SK-N-SH treated with all-trans-retinoic acid at 6 μM for 48 hours (cell line): ENCODE results near the gene ZNF76.

ENCODE experiments used
- ARNTL ChIP-seq: fragments of 450-650 bp; formaldehyde crosslinking; IDR thresholded peaks from 2 replicates; pipeline ENCODE4 v1.5.0; 2020; ENCODE audit warnings: low read depth, mild to moderate bottlenecking, moderate library complexity, borderline replicate concordance
- CSDC2 ChIP-seq: fragments of 250-450 bp; sonication (Bioruptor Pico); IDR thresholded peaks from 2 replicates; pipeline ENCODE4 v1.5.0; 2020; ENCODE audit warnings: mild to moderate bottlenecking, moderate library complexity
- GLIS3 ChIP-seq: fragments of 250-450 bp; sonication (Bioruptor Pico); IDR thresholded peaks from 2 replicates; pipeline ENCODE4 v1.5.0; 2020; ENCODE audit warnings: mild to moderate bottlenecking, moderate library complexity
- ISL1 ChIP-seq: fragments of 250-450 bp; sonication (Bioruptor Pico); IDR thresholded peaks from 2 replicates; pipeline ENCODE4 v2.1.2; 2022; ENCODE audit warnings: mild to moderate bottlenecking, moderate library complexity
- RARB ChIP-seq: fragments of 250-450 bp; sonication (Bioruptor Pico); IDR thresholded peaks from 2 replicates; pipeline ENCODE4 v1.8.0; 2021; ENCODE audit warnings: mild to moderate bottlenecking, moderate library complexity
- ZC3H10 ChIP-seq: fragments of 250-450 bp; sonication (Bioruptor Pico); IDR thresholded peaks from 2 replicates; pipeline ENCODE4 v1.5.1; 2021; ENCODE audit warnings: mild to moderate bottlenecking, moderate library complexity
- ZFP30 ChIP-seq: fragments of 450-650 bp; formaldehyde crosslinking; IDR thresholded peaks from 2 replicates; pipeline ENCODE4 v1.5.0; 2022; ENCODE audit warnings: mild to moderate bottlenecking, moderate library complexity
- ZNF565 ChIP-seq: fragments of 450-650 bp; formaldehyde crosslinking; conservative IDR thresholded peaks from 2 replicates; pipeline ENCODE4 v1.5.0; 2020; ENCODE audit warnings: low read depth, mild to moderate bottlenecking, moderate library complexity
- ZNF70 ChIP-seq: fragments of 450-650 bp; formaldehyde crosslinking; IDR thresholded peaks from 2 replicates; pipeline ENCODE4 v1.5.0; 2020; ENCODE audit warnings: mild to moderate bottlenecking, moderate library complexity
- TF ChIP-seq, protein P1 (sequence below): fragments of 250-450 bp; sonication (Bioruptor Pico); IDR thresholded peaks from 2 replicates; pipeline ENCODE4 v1.8.0; 2021; ENCODE audit warnings: low read depth, mild to moderate bottlenecking, moderate library complexity, borderline replicate concordance
- TF ChIP-seq, protein P2 (sequence below): fragments of 250-450 bp; sonication (Bioruptor Pico); IDR thresholded peaks from 2 replicates; pipeline ENCODE4 v1.5.1; 2020; ENCODE audit warnings: low read depth, mild to moderate bottlenecking, moderate library complexity
- TF ChIP-seq, protein P3 (sequence below): fragments of 250-450 bp; sonication (Bioruptor Pico); IDR thresholded peaks from 2 replicates; pipeline ENCODE4 v1.8.0; 2020; ENCODE audit warnings: mild to moderate bottlenecking, moderate library complexity, borderline replicate concordance
- TF ChIP-seq, protein P4 (sequence below): fragments of 250-450 bp; sonication (Bioruptor Pico); IDR thresholded peaks from 2 replicates; pipeline ENCODE4 v1.5.0; 2020; ENCODE audit warnings: mild to moderate bottlenecking, moderate library complexity

DNA sequence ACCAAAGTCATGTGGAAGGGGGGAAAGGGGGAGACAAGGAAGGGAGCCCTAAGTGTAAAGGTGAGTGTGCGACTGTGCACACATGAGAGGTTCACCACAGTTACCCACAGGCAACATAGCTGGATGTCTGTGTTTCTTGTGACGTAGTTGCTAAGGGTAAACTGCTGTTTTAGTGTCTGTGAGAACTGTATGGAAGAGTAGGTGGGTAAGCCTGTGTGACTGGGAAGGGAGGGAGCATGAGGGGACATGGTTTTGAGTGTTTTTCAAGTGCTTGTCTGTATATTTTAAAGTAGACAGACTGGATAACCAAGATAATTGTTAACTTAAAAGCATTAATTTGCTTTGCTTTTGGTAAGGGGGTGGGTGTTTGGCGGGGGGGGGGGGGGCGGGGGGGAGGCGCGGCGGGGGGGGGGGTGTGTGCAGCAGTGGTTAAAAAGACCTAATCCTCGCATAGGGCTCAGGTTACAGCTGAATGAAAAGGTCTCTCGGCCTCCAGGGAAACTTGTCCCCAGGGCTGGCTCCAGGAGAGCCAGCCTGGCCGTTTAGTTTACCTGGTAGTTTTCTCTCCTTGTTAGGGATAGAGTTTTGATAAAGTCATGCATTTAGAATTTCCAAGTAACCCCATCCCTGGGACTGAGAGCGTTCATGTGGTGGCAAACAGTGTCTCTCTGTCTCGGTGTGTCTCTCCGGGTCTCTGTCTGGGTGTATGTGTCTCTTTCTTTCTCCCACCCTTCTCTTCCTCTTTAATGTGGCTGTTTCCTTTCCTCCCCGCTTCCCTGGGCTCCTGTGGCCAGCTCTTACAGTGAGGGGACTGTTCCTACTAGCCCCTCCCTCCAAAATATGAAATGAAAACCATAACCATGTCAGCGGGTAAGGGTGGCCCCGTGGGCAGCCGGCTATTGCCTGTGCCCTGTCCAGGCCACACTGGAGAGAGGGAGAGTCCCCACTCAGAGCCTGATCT lies 42.4 kb upstream of the ZNF76 start:
- TF ChIP-seq ARNTL (CRISPR knock-in tag) (no peak), ZNF70 (CRISPR knock-in tag) (no peak), ZNF565 (no peak), GLIS3 (no peak), RARB (CRISPR knock-in tag) (no peak), CSDC2 (CRISPR knock-in tag) (no peak), ZC3H10 (CRISPR knock-in tag) (no peak), ZFP30 (CRISPR knock-in tag) (no peak), ISL1 (CRISPR knock-in tag) (no peak)
- TF ChIP-seq, protein P1, sequence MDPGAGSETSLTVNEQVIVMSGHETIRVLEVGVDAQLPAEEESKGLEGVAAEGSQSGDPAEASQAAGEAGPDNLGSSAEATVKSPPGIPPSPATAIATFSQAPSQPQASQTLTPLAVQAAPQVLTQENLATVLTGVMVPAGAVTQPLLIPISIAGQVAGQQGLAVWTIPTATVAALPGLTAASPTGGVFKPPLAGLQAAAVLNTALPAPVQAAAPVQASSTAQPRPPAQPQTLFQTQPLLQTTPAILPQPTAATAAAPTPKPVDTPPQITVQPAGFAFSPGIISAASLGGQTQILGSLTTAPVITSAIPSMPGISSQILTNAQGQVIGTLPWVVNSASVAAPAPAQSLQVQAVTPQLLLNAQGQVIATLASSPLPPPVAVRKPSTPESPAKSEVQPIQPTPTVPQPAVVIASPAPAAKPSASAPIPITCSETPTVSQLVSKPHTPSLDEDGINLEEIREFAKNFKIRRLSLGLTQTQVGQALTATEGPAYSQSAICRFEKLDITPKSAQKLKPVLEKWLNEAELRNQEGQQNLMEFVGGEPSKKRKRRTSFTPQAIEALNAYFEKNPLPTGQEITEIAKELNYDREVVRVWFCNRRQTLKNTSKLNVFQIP: no peak
- TF ChIP-seq, protein P2, sequence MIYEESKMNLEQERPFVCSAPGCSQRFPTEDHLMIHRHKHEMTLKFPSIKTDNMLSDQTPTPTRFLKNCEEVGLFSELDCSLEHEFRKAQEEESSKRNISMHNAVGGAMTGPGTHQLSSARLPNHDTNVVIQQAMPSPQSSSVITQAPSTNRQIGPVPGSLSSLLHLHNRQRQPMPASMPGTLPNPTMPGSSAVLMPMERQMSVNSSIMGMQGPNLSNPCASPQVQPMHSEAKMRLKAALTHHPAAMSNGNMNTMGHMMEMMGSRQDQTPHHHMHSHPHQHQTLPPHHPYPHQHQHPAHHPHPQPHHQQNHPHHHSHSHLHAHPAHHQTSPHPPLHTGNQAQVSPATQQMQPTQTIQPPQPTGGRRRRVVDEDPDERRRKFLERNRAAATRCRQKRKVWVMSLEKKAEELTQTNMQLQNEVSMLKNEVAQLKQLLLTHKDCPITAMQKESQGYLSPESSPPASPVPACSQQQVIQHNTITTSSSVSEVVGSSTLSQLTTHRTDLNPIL (CRISPR knock-in tag): no peak
- TF ChIP-seq, protein P3, sequence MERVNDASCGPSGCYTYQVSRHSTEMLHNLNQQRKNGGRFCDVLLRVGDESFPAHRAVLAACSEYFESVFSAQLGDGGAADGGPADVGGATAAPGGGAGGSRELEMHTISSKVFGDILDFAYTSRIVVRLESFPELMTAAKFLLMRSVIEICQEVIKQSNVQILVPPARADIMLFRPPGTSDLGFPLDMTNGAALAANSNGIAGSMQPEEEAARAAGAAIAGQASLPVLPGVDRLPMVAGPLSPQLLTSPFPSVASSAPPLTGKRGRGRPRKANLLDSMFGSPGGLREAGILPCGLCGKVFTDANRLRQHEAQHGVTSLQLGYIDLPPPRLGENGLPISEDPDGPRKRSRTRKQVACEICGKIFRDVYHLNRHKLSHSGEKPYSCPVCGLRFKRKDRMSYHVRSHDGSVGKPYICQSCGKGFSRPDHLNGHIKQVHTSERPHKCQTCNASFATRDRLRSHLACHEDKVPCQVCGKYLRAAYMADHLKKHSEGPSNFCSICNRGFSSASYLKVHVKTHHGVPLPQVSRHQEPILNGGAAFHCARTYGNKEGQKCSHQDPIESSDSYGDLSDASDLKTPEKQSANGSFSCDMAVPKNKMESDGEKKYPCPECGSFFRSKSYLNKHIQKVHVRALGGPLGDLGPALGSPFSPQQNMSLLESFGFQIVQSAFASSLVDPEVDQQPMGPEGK (CRISPR knock-in tag): no peak
- TF ChIP-seq, protein P4, sequence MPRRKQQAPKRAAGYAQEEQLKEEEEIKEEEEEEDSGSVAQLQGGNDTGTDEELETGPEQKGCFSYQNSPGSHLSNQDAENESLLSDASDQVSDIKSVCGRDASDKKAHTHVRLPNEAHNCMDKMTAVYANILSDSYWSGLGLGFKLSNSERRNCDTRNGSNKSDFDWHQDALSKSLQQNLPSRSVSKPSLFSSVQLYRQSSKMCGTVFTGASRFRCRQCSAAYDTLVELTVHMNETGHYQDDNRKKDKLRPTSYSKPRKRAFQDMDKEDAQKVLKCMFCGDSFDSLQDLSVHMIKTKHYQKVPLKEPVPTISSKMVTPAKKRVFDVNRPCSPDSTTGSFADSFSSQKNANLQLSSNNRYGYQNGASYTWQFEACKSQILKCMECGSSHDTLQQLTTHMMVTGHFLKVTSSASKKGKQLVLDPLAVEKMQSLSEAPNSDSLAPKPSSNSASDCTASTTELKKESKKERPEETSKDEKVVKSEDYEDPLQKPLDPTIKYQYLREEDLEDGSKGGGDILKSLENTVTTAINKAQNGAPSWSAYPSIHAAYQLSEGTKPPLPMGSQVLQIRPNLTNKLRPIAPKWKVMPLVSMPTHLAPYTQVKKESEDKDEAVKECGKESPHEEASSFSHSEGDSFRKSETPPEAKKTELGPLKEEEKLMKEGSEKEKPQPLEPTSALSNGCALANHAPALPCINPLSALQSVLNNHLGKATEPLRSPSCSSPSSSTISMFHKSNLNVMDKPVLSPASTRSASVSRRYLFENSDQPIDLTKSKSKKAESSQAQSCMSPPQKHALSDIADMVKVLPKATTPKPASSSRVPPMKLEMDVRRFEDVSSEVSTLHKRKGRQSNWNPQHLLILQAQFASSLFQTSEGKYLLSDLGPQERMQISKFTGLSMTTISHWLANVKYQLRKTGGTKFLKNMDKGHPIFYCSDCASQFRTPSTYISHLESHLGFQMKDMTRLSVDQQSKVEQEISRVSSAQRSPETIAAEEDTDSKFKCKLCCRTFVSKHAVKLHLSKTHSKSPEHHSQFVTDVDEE (CRISPR knock-in tag): no peak
